ENCODE data around the gene LAGE3.

DNA sequence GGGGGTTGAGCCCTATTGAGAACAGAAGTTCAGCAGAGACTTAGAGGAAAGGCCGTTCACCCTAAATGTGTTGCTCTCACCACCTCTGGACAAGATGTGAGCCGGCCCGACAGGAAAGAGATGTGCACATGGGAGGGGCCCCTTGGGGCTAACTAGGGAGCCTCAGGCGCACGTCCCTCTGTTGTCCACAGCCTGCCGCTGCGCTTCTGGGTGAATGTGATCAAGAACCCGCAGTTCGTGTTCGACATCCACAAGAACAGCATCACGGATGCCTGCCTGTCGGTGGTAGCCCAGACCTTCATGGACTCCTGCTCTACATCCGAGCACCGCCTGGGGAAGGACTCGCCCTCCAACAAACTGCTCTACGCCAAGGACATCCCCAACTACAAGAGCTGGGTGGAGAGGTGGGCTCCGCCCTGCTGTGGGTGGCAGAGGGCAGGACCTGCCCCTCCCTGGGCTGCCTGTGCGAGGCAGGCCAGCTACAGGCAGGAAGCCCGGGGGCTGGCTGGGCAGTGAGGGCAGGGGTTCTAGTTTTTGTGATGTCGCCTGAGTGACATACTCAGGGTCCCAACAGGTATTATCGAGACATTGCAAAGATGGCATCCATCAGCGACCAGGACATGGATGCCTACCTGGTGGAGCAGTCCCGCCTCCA lies 8.0 kb downstream of the LAGE3 start:
- TF ChIP-seq, protein P1, sequence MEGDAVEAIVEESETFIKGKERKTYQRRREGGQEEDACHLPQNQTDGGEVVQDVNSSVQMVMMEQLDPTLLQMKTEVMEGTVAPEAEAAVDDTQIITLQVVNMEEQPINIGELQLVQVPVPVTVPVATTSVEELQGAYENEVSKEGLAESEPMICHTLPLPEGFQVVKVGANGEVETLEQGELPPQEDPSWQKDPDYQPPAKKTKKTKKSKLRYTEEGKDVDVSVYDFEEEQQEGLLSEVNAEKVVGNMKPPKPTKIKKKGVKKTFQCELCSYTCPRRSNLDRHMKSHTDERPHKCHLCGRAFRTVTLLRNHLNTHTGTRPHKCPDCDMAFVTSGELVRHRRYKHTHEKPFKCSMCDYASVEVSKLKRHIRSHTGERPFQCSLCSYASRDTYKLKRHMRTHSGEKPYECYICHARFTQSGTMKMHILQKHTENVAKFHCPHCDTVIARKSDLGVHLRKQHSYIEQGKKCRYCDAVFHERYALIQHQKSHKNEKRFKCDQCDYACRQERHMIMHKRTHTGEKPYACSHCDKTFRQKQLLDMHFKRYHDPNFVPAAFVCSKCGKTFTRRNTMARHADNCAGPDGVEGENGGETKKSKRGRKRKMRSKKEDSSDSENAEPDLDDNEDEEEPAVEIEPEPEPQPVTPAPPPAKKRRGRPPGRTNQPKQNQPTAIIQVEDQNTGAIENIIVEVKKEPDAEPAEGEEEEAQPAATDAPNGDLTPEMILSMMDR (IDR thresholded peaks at IDR 0.05): no peak
- no peak for TF ChIP-seq POLR2A (IDR thresholded peaks at IDR 0.05)

Data from right lobe of liver (tissue), 4 donors.